C4-2B (cell line): ENCODE data around the gene RCAN3.

ENCODE experiments used
- ZFX ChIP-seq: fragments of 450-650 bp; IDR thresholded peaks from 2 replicates; pipeline ENCODE4 v1.6.1; 2017
- TF ChIP-seq, protein P1 (sequence below): fragments of 450-650 bp; conservative IDR thresholded peaks from 2 replicates; pipeline ENCODE4 v1.5.1; 2017; ENCODE audit warnings: mild to moderate bottlenecking

DNA sequence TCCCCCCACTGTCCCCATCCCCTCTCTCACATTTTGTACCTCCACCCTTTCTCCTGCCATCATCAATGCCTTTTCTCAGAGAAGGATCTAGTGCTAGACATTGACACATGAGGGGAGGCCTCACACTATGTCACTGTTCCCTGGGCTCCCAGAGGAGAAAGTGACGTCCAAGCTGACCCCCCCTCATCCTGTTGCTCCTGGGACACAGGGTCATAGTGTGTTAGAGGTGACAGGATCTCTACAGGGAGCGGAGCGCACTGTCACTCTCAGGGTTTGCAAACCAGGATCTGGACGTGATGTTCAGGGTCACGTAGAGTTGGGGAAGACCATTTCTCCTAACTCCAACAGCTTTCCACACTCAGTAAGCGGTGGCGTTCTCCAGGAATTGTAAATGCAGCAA, 55.8 kb downstream of the RCAN3 start:
- TF ChIP-seq, protein P1, sequence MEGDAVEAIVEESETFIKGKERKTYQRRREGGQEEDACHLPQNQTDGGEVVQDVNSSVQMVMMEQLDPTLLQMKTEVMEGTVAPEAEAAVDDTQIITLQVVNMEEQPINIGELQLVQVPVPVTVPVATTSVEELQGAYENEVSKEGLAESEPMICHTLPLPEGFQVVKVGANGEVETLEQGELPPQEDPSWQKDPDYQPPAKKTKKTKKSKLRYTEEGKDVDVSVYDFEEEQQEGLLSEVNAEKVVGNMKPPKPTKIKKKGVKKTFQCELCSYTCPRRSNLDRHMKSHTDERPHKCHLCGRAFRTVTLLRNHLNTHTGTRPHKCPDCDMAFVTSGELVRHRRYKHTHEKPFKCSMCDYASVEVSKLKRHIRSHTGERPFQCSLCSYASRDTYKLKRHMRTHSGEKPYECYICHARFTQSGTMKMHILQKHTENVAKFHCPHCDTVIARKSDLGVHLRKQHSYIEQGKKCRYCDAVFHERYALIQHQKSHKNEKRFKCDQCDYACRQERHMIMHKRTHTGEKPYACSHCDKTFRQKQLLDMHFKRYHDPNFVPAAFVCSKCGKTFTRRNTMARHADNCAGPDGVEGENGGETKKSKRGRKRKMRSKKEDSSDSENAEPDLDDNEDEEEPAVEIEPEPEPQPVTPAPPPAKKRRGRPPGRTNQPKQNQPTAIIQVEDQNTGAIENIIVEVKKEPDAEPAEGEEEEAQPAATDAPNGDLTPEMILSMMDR = no peak
- TF ChIP-seq ZFX = no peak
